IPS-NIHi7 (cell line): ENCODE results near the gene FBN3.

ENCODE experiments used
- DNase-seq: peaks from one replicate; pipeline ENCODE4 v3.0.0; 2012; ENCODE audit warnings: mixed read lengths; ENCODE audit errors: extremely low spot score

FBN3 gene

DNA sequence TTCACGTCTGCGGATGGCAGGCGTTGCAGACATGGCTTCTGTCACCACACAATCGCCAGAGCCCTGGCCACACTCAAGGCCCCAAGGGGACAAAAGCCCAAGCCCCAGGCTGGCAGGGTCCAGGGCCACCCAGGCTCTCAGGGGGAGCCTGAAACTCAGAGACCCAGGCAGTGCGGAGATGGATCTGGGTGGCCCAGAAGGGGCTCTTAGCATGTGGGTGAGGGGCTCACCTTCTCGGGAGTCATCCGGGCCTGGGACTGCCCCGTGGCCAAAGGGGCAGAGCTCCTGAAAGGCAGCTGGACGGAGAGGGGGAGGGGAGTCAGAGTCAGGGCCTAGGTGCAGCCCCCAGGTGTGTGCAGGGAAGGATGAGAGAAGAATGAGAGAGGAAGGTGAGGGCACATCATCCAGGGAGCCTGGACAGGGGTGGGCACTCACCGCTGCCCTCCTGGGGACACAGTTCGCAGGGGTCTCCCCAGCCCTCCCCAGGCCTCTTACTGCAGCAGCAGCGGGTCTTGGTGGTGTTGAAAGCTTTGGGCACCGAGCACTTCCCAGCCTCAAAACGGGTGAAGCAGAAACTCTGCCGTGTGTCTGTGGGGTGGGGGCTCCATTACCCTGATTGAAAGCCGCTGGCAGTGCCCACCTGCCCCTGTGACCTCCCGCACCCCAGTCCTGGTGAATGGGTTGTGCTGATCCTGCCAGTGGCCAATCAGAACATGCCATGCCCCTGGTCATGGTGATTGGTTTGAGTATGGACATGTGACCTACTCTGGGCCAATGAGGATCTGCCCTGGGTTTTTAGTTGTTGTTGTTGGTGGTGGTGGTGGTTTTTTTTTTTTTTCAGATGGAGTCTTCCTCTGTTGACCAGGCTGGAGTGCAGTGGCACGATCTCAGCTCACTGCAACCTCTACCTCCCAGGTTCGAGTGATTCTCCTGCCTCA is 59.5 kb downstream of the FBN3 start:
- no peak for DNase-seq

DNA sequence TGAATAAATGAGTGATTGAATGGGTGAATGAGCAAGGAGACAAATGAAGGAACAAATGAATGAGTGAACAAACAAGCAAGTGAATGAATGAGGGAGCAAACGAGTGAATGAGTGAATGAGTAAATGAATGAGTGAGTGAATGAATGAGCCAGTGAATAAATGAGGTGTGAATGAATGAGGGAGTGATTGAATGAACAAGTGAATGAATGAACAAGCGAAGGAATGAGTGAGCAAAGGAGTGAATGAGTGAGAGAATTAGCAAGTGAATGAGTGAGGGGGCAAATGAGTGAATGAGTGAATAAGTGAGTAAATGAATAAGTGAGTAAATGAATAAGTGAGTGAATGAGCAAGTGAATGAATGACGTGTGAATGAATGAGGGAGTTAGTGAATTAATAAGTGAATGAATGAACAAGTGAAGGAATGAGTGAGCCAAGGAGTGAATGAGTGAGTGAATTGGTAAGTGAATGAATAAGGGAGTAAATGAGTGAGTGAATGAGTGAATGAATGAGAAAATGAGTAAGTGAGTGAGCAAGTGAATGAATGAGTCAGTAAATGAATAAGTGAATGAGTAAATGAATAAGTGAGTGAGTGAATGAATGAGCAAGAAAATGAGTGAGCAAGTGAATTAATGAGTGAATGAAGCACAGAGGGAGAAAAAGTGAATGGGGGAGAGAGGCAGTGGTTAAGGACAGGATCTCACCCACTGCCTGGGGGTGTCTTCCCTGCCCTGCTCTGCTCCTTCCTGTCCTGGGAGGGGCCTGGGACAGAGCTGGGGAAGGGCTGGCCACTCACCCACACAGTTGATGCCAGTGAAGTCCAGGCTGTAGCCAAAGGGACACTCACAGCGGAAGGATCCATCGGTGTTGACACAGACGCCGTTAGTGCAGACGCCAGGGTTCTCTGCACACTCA is 60.4 kb downstream of the FBN3 start:
- DNase-seq: no peak

DNA sequence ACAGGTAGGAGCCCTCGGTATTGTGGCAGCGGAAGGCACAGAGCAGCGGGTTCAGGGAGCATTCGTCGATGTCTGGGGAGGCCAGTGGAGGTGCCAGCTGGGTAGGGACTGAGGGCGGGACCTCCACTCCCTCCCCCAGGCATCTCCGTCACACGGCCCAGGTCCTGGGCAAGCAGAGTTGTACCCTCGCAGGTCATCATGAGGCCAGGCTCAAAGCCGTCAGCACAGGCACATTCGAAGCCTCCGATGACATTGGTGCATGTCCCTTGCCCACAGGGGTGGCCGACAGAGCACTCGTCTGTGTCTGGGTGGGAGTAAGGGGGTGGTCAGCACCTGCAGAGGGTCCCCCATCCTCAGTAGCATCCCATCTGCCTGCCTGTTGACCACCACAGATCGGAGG is 61.5 kb downstream of the FBN3 start:
- DNase-seq: no peak

DNA sequence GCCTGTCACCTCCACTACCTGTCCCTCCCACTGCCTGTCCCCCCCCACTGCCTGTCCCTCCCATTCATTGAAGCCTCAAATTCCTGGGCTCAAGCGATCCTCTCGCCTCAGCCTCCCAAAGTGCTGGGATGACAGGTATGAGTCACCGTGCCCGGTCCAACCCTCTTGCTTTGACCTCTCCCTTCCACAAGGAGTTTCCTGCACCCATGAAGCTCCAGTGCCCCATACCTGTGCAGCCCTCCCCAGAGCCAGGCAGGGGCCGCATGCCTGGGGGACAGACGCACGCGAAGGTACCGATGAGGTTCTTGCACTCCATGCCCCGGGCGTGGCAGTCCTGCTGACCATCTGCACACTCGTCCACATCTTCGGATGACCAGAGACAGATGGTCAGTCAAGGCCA is 62.5 kb downstream of the FBN3 start:
- DNase-seq: no peak

DNA sequence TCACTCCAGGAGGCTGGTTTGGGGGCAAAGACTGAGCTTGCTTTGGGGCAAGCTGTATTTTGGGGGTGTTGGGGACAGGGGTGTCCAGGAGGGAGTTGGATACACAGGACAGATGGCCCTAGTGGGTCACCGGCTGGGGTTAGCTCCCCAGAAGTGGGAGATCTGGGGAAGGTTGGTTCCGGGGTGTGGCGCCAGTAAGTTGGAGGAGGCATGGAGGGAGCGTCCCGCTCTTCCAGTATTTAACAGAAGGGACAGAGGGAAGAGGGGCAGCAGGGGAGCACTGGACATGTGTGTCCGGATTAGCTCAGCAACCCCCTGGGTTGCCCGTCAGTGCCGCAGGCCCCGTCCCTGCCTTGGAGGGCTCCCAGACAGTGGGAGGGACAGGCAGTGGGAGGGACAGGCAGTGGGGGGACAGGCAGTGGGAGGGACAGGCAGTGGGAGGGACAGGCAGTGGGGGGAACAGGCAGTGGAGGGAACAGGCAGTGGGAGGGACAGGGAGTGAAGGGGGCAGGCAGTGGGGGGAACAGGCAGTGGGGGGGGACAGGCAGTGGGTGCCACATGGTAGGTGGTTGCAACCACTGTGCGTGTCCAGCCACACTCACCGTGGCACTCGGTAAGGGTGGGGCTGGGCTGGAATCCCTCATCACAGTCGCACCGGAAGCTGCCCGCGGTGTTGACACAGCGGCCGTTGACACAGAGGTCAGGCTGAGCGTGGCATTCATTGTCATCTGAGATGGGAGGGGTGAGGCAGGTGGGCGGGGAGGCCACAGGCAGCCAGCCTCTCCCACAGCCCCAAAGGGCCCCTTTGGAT is 63.6 kb downstream of the FBN3 start:
- DNase-seq: peak; percentile 64

DNA sequence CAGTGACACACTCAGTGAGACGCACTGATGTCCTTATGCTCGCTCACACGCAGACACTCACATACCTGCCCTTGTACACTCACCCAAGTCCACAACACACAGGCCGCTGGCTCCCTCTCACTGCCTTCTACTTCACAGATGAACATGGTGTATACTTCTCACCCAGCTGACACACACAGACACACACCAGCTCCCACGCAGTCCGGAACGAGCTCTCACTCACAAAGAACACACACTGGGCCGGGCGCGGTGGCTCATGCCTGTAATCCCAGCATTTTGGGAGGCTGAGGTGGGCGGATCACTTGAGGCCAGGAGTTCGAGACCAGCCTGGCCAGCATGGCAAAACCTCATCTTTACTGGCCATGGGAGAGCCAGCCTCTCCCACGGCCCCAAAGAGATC is 65.2 kb downstream of the FBN3 start:
- no peak for DNase-seq

DNA sequence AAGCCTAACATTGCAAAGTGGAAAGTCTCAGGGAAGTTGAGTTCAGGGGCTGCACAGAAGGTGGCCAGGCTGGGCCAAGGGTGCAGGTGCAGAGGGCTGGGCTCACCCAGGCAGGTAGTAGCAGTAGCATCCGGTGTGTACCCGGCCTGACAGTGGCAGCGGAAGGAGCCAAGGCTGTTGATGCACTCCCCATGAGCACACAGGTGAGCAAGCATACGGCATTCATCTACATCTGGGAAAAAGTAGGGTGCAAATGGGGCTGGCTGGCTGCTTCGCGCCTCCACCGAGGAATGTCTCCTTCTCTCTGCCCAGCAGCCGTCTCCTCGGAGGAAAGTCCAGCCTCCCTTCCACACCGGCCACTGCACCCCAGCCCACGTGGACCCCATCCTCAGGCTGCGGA is 66.3 kb downstream of the FBN3 start:
- DNase-seq: no peak

DNA sequence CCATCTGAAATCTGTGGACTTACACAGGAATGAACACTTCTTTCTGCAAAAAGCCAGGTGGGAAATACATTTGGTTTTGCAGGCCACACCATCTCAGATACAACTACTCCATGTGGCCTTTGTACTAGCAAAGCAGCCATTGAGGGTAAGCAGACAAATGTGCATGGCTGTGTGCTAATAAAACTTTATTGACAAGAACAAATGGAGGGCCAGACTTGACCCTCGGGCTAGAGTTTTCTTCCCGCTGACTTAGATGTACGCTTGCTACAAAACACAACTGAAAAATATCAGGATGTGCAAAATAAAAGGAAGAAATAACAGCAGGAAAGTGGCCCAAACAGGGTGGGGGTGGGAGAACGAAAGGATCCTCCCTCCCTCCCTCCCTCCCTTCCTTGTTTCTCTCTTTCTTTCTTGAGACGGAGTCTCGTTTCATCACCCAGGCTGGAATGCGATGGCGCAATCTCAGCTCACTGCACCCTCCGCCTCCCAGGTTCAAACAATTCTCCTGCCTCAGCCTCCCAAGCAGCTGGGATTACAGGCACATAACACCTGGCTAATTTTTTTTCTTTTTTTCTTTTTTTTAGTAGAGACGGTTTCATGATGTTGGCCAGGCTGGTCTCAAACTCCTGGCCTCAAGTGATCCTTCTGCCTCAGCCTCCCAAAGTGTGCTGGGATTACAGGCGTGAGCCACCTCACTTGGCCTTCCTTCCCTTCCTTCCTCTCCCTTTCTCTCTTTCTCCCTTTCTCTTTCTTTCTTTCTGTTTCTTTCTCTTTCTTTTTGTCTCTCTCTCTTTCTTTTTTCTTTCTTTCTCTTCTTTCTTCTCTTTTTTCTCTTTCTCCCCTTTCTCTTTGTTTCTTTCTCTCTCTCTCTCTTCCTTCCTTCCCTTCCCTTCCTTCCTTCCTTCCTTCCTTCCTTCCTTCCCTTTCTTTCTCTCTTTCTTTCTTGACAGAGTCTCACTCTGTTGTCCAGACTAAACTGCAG is 67.5 kb downstream of the FBN3 start:
- DNase-seq: no peak

DNA sequence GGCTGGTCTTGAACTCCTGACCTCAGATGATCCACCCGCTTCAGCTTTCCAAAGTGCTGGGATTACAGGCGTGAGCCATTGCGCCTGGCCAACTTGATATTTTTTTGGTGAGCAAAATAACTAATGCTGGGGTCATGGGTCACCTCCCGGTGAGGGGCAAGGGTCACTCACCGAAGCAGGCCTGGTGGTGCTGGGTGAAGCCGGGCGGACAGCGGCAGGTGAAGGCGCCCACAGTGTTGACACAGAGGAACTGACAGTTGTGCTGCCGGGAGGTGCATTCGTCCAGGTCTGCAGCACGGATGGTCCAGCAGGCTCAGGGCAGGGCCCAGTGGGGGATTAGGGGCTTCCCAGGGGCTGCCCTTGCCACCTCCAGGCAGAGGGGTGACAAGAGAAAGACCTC is 68.6 kb downstream of the FBN3 start:
- DNase-seq: no peak

DNA sequence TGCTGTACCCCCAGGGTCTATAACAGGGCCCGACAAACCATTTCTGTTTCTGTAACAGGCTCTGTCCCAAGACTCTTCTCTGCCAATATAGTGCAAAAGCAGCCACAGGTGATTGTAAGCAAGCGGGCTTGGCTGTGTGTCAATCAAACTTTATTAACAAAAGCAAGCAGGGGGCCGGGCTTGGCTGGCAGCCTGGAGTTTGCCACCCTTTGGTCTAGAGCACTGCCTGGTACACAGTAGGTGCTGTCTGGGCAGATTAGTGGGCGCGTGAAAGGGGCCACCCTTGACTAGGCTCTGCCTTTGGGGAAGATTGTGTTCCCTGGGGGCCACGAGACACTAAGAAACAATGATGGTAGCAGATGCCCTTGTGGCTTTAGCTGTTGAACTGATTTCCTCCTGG is 69.4 kb downstream of the FBN3 start:
- DNase-seq: no peak

DNA sequence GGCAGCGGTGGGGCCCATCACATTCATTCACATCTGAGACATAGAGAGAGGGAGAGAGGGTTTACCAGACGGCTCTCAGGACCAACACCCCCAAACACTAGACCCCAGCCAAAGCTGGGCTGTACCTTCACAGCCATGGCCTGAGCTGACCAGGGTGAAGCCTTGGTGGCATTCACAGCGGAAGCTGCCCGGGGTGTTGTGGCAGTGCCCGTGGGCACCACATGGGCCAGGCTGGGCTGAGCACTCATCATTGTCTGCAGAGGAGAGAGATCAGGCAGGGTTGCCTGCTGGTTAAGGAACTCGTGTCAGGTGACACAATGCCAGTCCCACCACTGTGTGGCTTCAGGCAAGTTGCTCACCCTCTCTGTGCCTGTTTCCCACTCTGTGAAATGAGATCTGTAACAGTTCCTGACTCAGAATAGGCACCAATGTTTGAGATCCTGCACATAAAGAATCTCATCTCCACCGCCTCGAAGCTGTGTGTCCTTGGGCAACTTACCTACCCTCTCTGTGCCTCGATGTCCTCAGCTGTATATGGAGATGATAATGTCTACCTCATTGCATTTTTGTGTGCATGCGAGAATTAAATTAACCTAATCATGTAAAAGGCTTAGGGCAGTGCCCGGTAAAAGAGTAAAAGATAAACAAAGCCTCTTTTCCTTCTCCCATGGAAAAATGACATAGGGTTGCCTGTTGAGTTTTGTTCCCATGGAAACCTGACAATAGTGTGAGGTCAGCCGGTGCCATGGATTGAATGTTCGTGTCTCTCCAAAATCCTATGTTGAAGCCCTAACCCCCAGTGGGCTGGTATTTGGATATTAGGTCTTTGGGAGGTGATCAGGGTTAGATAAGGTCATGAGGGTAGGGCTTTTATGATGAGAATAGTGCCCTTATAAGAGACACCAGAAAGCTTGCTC is 74.0 kb downstream of the FBN3 start:
- no peak for DNase-seq

DNA sequence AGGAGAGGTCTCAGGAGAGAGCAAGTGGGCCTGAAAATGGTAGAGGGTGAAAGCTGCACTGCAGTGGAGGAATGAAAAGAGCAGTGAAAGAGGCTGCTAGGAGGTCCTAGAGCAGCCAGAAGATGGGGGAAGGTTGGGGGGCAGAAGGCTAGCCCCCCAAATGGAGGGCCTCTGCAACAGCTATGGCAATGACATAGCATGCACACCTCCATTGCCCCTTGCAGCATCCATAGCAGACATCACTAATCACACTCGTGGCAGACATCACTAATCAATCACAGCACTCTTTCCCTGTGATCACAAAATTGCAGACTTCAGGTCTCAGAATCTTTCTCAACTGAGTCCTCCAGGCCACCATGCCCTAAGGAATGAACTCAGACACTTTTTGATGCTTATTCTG is 74.9 kb downstream of the FBN3 start:
- no peak for DNase-seq

DNA sequence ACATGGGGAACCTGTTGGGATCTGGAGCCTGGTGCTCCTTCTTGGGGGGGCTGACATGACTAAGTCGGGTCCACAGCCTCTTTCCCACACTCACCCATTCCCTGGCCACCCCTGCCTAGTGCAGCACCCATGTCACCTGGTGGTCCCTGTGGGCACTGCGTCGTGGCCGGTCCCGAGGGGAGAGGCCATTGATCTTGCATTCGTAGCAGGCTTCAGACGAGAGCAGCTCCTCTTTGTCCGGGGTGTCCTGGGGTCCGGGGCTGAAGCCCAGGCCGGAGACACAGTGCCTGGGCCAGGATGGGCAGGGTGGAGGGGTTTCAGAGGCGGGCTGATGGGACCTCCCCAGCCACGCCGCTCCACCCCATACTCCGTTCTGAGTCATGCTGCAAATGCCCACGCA is 77.5 kb downstream of the FBN3 start:
- no peak for DNase-seq

DNA sequence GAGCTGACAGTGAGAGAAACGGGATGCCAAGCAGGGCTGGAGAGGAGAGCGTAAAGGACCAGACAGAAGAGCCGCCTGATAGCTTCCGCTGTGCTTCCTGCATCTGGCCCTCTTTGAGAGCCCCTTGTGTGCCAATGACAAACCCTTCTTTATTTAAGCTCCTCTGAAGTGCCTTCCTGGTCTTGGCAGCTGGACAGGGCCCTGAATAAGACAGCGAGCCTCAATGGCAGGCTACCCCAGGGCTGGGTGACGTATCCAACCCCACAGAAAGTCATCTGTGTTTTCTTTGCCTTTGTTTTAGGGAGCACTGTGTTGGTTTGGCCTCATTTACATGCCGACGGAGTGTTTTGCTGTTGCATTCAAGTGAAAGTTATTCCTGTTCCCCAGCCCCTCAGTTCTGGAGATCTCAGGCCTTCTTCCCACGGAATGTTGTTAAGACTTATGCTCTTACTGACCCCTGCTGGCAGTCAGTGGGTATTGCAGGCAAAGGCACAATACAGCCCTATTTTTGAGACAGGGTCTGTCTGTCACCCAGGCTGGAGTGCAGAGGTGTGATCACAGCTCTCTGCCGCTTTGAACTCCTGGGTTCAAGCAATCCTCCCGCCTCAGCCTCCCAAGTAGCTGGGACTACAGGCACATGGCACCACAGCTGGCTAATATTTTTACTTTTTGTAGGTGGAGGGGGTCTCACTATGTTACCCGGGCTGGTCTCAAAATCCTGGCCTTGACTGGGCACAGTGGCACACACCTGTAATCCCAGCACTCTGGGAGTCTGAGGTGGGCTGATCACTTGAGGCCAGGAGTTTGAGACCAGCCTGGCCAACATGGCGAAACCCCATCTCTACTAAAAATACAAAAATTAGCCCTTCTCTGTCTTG is 80.1 kb downstream of the FBN3 start:
- peak; percentile 75 for DNase-seq

DNA sequence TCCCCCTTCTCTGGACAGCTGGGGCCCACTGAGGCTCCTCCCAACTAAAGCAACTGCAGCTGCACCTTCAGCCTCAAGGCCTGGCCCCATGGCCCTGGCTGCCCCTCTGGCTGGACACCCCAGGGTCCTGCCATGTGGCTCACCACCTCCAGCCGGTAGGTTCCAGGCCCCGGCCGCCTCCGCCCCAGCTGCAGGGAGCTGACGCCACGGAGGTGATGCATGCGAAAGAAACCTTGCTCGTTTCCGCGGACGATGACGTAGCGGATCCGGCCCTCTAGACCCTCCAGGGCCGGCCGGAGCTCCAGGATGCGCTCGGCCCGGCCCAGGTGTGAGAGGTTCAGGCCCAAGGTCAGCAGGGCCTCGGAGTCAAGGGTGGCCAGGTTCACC is 83.5 kb downstream of the FBN3 start:
- no peak for DNase-seq

DNA sequence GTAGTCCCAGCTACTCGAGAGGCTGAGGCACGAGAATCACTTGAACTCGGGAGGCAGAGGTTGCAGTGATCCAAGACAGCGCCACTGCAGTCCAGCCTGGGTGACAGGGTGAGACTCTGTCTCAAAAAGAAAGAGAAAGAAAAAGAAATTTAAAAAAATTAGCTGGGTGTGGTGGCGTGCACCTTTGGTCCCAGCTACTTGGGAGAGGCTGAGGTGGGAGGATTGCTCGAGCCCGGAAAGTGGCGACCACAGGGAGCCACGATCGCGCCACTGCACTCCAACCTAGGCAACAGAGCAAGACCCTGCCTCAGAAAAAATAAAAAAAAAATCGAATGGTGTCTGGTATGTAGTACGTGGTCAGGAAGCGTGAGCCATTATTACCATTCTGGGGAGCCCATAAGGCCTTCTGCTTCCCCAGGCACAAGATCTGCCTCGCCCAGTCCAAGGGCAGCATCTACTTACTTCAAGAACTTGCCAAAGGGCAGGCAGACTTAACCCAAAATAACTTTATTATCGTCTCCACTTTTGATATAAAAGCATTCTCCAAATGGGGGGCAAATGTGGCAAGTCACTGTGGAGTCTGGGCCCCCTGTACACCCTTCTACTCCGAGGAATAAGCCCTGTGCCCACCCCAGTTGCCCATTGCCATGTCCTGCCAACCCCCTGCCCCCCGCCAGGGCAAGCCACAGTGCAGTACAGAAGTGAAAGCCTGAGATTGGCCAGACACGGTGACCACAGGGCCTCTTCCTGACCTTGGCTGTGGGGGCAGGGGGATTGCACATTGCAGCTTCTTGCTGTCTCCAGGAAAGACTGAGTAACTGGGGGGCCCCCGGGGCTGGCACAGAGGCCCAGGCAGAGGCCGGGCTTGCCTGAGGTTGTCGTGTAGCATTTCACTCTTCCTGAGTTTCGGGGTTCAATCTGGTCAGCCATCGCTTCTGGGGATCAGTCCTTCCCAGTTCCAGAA is 84.2 kb downstream of the FBN3 start:
- DNase-seq: no peak

DNA sequence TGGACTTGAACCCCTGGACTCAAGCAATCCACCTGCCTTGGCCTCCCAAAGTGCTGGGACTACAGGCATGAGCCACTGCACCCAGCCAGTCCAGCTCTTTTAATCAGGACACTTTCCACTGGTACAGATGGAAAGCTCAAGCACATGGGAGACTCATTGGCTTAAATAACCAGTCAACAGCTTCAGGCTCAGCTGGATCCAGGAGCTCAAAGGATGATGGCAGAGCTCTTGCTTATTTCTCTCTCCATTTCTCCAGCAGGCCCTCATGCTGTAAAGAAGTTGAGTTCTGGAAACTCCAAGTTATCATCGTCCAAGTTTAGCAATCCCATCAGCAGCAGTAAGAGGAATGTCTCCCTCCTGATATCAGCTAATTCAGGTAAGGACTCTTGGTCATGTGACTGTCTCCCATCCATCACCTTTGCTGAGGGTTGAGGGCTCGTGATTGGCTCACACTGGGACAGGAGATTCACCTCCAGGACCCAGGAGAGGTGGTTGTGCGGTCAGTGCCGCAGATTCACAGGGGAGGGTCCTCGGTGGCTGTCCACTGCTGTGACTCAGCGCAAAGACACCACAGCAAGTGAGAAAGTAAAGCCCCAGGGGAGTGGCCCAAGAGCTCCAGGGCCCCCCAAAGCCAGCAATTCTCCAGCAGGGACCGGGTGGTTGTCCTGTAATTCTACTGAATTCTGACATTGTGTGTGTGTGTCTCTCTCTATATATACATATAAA is 91.7 kb downstream of the FBN3 start:
- DNase-seq: no peak
